Pulmonary artery endothelial cell (primary cell): Measurements from ENCODE around the gene PDAP1. TPM values are rescaled to one million over a fixed set of nuclear protein-coding genes. Genes with fewer than 3 reads are reported as not detected.
"Not testable (repeated sequence)": the region's sequence is repeated elsewhere in the genome, so short reads cannot be mapped to it uniquely, and the experiment has no call there.

ENCODE experiments used
- DNase-seq: peaks from one replicate; pipeline ENCODE4 v3.0.0-alpha.2; 2011; ENCODE audit warnings: low read depth, low spot score
- total RNA-seq: library from RNA; depleted of rRNA; stranded (reverse); fragments of >200 nt; gene quantifications from 2 replicates; pipeline ENCODE4 v1.2.3, GENCODE V29; 2014

Gene PDAP1
- total RNA-seq, 1 donor from 2014 or later, result 29.1 TPM

DNA sequence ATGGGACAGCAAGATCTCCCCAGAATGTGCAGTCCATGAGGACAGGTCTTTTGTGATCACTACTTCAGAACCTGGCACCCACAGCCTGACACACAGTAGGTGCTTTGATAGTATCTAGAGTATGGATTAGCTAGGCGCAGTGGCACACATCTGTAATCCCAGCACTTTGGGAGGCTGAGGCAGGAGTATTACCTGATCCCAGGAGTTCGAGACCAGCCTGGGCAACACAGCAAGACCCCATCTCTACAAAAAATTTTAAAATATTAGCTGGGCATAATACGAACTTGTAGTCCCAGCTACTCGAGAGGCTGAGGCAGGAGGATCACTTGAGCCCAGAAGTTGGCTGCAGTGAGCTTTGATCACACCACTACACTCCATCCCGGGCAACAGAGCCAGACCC lies 56.1 kb downstream of the PDAP1 start:
- no peak for DNase-seq

DNA sequence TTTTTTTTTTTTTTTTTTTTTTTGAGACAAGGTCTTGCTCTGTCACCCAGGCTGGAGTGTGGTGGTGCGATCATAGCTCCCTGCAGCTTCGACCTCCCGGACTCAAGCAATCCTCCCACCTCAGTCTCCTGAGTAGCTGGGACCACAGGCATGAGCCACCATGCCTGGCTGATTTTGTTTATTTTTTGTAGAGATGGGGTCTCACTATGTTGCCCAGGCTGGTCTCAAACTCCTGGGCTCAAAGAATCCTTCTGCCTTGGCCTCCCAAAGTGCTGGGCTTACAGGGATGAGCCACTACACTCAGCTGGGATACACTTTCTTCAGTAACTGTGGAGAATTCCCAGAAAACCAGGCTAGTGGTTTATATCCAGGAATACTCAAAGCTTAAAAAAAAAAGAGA lies 57.8 kb downstream of the PDAP1 start:
- not testable (repeated sequence) for DNase-seq

Other genes starting within 250 kb of the PDAP1 start
- not detected in 2 replicates for gene KPNA7, start 200.5 kb downstream of the PDAP1 start, total RNA-seq
- 0.21 and 0.53 TPM in 2 replicates for gene MYH16, start 135.8 kb downstream of the PDAP1 start, total RNA-seq
- 214 and 272 TPM in 2 replicates for gene ARPC1A, start 82.7 kb downstream of the PDAP1 start, total RNA-seq
- gene ARPC1B, start 33.9 kb downstream of the PDAP1 start, total RNA-seq, result 757 and 888 TPM in 2 replicates
- gene BUD31, start 372 bp upstream of the PDAP1 start, total RNA-seq, result 92.2 and 116 TPM in 2 replicates
- gene PTCD1, start 30.2 kb upstream of the PDAP1 start, total RNA-seq, result 5.3 and 5.4 TPM in 2 replicates
- 31.5 and 37.7 TPM in 2 replicates for gene CPSF4, start 30.3 kb upstream of the PDAP1 start, total RNA-seq
- gene ATP5MF, start 57.6 kb upstream of the PDAP1 start, total RNA-seq, result 253 and 290 TPM in 2 replicates
- 4.8 and 5.9 TPM in 2 replicates for gene ZNF789, start 64.3 kb upstream of the PDAP1 start, total RNA-seq
- 27.0 and 31.3 TPM in 2 replicates for gene ZNF394, start 91.7 kb upstream of the PDAP1 start, total RNA-seq
- 10.4 and 15.1 TPM in 2 replicates for gene ZKSCAN5, start 96.1 kb upstream of the PDAP1 start, total RNA-seq
- 4.8 and 5.4 TPM in 2 replicates for gene FAM200A, start 143.5 kb upstream of the PDAP1 start, total RNA-seq
- gene ZNF655, start 150.0 kb upstream of the PDAP1 start, total RNA-seq, result 8.2 and 20.9 TPM in 2 replicates
- gene TMEM225B, start 189.7 kb upstream of the PDAP1 start, total RNA-seq, result not detected in 2 replicates
- gene ZSCAN25, start 208.3 kb upstream of the PDAP1 start, total RNA-seq, result 12.5 and 14.2 TPM in 2 replicates